ENCODE results near the gene SLC38A10.

SLC38A10 gene

GRCh38 chr17:81306898-81307510, 11.9 kb upstream of the SLC38A10 start:
- H3K9ac ChIP-seq = no peak overlapping the region
- H4K20me1 ChIP-seq = no peaks in the 10 kb centered on the region
- no peaks in the 10 kb centered on the region for H3K9me3 ChIP-seq
- no peaks in the 10 kb centered on the region for H3K36me3 ChIP-seq
- TF ChIP-seq Cebpa-rat (IDR thresholded peaks at IDR 0.05) = no peak
- H3K4me2 ChIP-seq = peak overlapping the region; percentile 79; the same call in 1 of the 2 replicates
- H3K27ac ChIP-seq = 0 out of 2 replicates have a peak overlapping the region, but pooled peaks have one; percentile 26
- H3K4me3 ChIP-seq = no peak overlapping the region
- H3K4me1 ChIP-seq = peaks cover 76% of the 10 kb centered on the region
- peaks cover 12% of the 10 kb centered on the region; the same call in 1 of the 2 replicates for H3K27me3 ChIP-seq

DNA sequence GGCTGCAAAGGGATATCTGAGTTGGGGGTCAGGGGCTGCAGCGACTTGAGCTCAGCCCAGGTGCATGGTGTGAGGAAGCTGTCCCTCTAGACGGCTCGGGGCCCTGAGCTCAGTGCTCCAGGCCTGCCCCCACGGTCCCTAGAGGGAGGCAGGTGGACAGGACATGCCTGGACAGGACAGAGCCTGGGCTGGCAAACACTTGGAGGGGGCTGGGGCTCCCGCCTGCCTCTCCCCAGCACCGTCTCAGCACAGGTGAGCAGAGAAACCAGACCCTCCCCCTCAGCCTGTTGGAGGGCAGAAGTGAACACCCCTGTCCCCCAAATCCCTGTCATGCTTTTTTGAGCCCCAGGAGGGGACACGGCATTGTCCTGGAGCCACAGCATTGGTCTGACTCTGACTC, 11.4 kb upstream of the SLC38A10 start:
- Histone ChIP-seq H3K4me1 (peaks cover 81% of the 10 kb centered on the region), H3K27ac (0 out of 2 replicates have a peak overlapping the region, but pooled peaks have one; percentile 26), H3K4me2 (peak overlapping the region; percentile 79), H3K27me3 (peaks cover 16% of the 10 kb centered on the region; the same call in 1 of the 2 replicates), H4K20me1 (no peaks in the 10 kb centered on the region), H3K4me3 (no peak overlapping the region), H3K9ac (no peak overlapping the region), H3K9me3 (no peaks in the 10 kb centered on the region), H3K36me3 (no peaks in the 10 kb centered on the region)
- no peak for TF ChIP-seq Cebpa-rat (IDR thresholded peaks at IDR 0.05)

- Histone ChIP-seq H3K9me3 (no peaks in the 10 kb centered on the region), H3K4me1 (peaks cover 83% of the 10 kb centered on the region), H3K27me3 (peaks cover 15% of the 10 kb centered on the region; the same call in 1 of the 2 replicates), H3K36me3 (no peaks in the 10 kb centered on the region), H3K4me2 (peak overlapping the region; percentile 79), H3K27ac (peak overlapping the region; percentile 49), H3K4me3 (no peak overlapping the region), H3K9ac (no peak overlapping the region), H4K20me1 (no peaks in the 10 kb centered on the region)
- no peak for TF ChIP-seq Cebpa-rat (IDR thresholded peaks at IDR 0.05)
These were observed 10.0 kb upstream of the SLC38A10 start for GRCh38 chr17:81305051-81305630.

DNA sequence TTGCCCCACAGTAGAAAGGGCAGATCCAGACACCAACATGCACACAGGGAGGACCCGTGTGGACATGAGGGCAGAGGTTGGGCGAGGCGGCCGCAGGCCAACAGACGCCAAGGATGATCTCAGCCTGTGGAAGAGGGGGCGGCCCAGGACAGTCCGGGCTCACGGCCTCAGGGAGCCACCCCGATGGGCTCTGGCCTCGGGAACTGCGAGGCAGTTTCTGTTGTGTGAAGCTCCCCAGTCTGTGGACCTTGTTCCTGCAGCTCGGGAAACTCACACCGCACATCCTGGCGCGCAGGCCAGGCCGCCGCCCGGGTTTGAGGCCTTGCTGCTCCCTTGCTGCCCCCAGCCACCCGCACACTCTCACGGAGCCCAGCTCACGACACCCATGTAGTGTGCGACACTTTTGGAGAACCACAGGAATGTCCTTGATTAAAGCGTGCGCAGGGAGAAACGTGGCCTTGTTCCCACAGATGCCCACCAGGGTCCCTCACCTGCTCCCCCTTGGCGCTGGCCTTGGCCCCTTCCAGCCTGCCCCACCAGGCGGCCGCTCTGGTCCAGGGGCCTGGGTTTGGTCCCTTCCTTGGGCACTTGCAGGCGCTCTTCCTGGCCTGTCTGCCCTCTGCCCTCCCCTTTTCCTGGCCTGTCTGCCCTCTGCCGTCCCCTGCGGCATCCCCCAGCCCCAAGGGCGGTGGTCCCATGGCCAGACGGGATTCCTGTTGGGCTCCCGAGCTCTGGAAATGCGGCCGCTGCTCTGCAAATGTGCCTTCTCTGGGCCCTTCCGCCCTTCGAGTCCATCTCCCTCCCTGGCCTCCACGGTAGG, 9.3 kb upstream of the SLC38A10 start:
- Histone ChIP-seq H3K4me1 (peaks cover 75% of the 10 kb centered on the region), H4K20me1 (no peaks in the 10 kb centered on the region), H3K9me3 (no peaks in the 10 kb centered on the region), H3K27me3 (peaks cover 11% of the 10 kb centered on the region; the same call in 1 of the 2 replicates), H3K9ac (no peak overlapping the region), H3K27ac (peak overlapping the region; percentile 49), H3K4me3 (no peak overlapping the region), H3K36me3 (no peaks in the 10 kb centered on the region), H3K4me2 (peak overlapping the region; percentile 79)
- no peak for TF ChIP-seq Cebpa-rat (IDR thresholded peaks at IDR 0.05)

DNA sequence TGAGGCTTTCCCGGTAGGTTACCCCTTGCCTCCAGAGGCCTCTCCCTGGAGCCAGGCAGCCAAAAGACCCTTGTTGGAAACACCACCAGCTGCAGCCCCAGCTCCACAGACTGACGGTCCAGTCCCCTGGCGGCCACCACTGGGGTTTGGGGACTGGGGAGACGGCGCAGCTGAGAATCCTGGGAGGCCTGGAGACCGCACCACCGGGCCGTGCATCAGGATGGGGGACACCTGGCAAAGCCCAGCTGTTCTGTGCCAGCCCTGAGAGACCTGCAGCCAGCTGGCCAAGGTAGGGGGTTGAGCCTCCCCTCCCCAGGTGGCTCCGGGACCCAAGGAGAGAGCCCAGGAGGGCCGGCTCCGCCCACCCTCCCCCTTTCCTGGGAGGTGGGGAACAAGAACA, 8.3 kb upstream of the SLC38A10 start:
- H3K9me3 ChIP-seq = no peaks in the 10 kb centered on the region
- H3K36me3 ChIP-seq = no peaks in the 10 kb centered on the region
- TF ChIP-seq Cebpa-rat (IDR thresholded peaks at IDR 0.05) = no peak
- H3K27me3 ChIP-seq = peaks cover 11% of the 10 kb centered on the region; the same call in 1 of the 2 replicates
- H3K27ac ChIP-seq = peak overlapping the region; percentile 55; the same call in 1 of the 2 replicates
- H3K9ac ChIP-seq = no peak overlapping the region
- no peaks in the 10 kb centered on the region for H4K20me1 ChIP-seq
- H3K4me2 ChIP-seq = peak overlapping the region; percentile 79
- no peak overlapping the region for H3K4me3 ChIP-seq
- peaks cover 65% of the 10 kb centered on the region for H3K4me1 ChIP-seq

DNA sequence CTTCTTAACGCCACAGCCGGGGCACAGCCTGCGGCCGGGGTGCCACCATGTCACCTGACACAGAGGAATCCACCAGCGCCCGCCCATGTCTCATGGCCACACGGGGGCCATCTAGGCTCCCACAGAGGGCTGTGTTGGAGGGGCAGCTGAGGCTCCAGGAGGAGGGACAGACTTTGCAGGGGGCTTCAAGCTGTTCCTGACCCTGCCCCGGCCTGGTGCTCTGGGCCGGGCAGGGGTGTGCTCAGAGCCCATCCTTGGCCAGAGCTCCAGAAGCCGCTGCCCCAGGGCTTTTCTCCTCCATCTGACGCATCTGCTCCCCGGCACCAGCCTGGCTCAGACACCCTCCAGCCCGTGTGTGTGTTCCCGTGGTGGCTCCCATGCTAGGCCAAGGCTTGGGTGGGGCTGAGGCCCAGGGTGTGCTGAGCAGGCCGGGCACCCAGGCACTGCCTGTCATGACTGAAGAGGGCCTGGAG, 7.8 kb upstream of the SLC38A10 start:
- no peaks in the 10 kb centered on the region for H3K36me3 ChIP-seq
- peaks cover 63% of the 10 kb centered on the region for H3K4me1 ChIP-seq
- H3K4me2 ChIP-seq = peak overlapping the region; percentile 79
- no peaks in the 10 kb centered on the region for H3K9me3 ChIP-seq
- TF ChIP-seq Cebpa-rat (IDR thresholded peaks at IDR 0.05) = no peak
- H3K27me3 ChIP-seq = peaks cover 11% of the 10 kb centered on the region; the same call in 1 of the 2 replicates
- H3K9ac ChIP-seq = 0 out of 2 replicates have a peak overlapping the region, but pooled peaks have one; percentile 22
- peak overlapping the region; percentile 55; the same call in 1 of the 2 replicates for H3K27ac ChIP-seq
- H4K20me1 ChIP-seq = no peaks in the 10 kb centered on the region
- H3K4me3 ChIP-seq = no peak overlapping the region

- Histone ChIP-seq H3K4me1 (peaks cover 63% of the 10 kb centered on the region), H3K27me3 (peaks cover 11% of the 10 kb centered on the region; the same call in 1 of the 2 replicates), H3K9ac (0 out of 2 replicates have a peak overlapping the region, but pooled peaks have one; percentile 22), H3K27ac (no peak overlapping the region), H4K20me1 (no peaks in the 10 kb centered on the region), H3K36me3 (no peaks in the 10 kb centered on the region), H3K9me3 (no peaks in the 10 kb centered on the region), H3K4me2 (peak overlapping the region; percentile 79), H3K4me3 (no peak overlapping the region)
- TF ChIP-seq Cebpa-rat (IDR thresholded peaks at IDR 0.05) = no peak
These were observed 7.2 kb upstream of the SLC38A10 start for GRCh38 chr17:81302324-81302723.

DNA sequence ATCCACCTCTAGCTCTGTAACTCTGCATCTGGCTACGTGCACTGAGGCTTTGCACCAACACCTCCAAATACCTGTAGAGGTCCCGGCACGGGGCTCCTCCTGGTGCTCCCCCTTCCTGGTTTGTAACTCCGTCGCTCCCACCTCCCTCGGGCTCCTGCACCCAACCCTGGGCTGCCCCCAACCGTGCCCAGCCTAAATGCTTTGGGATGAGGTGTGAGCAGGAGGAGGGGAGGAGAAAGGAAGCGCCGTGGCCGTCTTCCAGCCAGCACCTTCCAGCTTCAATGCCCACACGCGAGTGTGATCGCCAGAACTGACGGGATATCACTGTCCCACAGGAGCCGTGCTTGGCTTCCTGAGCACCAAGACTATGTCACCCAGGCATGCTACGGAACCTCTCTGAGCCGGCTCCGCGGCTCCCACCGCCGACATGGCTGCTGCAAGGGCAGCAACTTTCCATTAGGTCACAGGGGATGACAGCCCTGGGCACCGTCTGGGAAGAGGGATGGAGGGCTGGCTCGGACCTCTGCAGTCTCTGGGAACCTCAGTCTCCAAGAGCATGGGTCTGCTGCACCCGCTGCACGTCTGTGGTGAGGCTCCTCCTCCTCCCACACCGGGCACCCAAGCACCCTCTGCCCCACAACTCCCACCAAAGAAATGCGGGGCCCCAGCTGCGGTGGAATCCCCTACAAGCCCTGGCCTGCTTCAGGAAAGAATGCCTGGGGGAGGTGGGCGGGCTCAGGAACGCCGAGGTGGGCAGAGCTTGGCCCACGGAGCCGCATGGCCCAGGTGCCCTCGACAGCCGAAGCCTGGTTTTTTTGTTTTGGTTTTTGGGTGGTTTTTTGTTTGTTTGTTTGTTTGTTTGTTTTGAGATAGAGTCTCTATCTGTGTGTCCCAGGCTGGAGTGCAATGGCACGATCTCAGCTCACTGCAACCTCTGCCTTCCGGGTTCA, 6.4 kb upstream of the SLC38A10 start:
- H3K4me1 ChIP-seq = peaks cover 57% of the 10 kb centered on the region
- H3K4me3 ChIP-seq = peak overlapping the region; percentile 18; the same call in 1 of the 2 replicates

More for the DNA sequence above, 6.4 kb upstream of the SLC38A10 start:
- H3K4me2 ChIP-seq = peak overlapping the region; percentile 79
- no peak for TF ChIP-seq Cebpa-rat (IDR thresholded peaks at IDR 0.05)
- H3K27ac ChIP-seq = no peak overlapping the region
- peak overlapping the region; percentile 36 for H3K9ac ChIP-seq
- no peaks in the 10 kb centered on the region for H4K20me1 ChIP-seq
- peaks cover 11% of the 10 kb centered on the region; the same call in 1 of the 2 replicates for H3K27me3 ChIP-seq
- H3K36me3 ChIP-seq = no peaks in the 10 kb centered on the region
- no peaks in the 10 kb centered on the region for H3K9me3 ChIP-seq
